SKM-1 treated with dmso at 0.1 percent for 144 hours (cell line): ENCODE measurements around the gene STRIP1.

Experiments
- DNase-seq: peaks from one replicate; lab custom pipeline; 2025; ENCODE audit not compliant: unreplicated experiment; lab: John Stamatoyannopoulos, UW

Gene STRIP1

GRCh38 chr1:110049801-110050601 lies 15.6 kb downstream of the STRIP1 start:
- DNase-seq, result no peak

- DNase-seq, result no peak
Measured at GRCh38 chr1:110050602-110051261, 16.3 kb downstream of the STRIP1 start.

DNA sequence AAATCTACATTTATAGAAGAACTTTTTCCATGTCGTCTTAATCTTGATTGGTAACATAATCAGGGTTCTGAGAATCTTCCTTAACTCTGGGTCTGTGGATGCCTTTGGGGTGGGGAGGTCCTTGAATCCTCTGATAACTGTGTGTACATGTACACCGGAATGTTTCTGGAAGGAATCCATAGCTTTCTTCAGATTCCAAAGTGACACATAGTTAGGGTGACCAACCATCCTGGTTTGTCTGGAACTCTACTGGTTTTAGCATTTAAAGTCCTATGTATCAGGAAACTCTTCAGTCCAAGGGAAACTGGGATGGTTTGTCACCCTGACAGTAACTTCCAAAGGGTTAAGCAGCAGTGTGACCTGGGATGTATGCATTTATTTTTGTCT lies 16.8 kb downstream of the STRIP1 start:
- DNase-seq, result no peak

- DNase-seq, result peak; percentile 57
Measured at GRCh38 chr1:110053552-110054428, 19.4 kb downstream of the STRIP1 start.

DNA sequence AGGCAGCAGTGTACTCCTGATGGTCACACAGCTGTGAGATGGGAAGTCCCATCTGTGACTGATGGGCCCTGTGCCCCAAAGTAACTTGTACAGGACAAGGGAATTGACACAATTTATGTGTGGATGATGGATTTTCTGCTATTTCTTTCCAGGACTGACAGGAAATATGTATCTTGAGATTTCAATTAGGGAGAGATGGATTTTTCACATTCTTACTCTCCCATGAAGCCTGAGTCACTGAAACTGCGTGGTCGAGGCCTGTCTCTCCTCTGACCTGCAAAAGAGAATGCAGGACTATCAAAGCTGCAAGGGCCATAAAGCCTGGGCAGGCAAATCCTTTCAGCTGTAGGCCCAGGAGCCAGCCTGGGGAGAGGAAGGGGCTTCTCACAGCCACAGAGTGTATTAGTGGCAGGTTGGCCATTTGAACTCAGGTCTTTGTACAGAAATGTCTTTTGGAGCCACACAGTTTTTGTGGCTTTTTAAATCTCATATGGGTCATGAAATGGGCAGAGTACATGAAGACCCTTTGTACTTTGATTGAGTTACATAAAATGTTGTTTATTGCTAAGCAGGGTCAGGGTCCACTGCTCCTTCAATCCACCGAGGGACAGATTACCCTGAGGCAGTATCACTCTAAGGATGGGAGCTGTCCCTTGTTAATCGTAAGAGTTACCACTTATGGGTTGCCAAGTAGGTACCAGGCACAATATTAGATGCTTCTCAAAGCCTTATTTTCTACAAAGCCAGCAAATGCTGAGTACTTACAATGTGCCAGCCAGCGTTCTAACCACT lies 21.3 kb downstream of the STRIP1 start:
- no peak for DNase-seq

DNA sequence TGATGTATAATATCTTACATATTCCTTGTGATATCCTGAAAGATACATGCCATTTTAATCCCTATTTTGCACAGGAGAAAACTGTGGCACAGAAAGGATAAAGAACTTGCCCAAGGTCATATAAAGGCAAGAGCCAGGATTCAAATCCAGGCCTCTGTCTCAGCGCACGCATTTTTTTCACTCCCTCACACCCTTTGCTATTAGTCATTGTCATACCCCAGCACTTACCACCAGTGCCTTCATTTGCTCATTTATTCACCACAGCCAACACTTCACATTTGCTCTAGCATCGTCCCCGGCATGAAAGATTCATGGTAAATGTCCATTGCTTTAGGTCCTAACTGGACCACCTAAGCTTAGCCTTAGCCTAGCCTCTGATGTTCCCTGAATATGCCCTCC lies 21.9 kb downstream of the STRIP1 start:
- DNase-seq, result no peak

DNA sequence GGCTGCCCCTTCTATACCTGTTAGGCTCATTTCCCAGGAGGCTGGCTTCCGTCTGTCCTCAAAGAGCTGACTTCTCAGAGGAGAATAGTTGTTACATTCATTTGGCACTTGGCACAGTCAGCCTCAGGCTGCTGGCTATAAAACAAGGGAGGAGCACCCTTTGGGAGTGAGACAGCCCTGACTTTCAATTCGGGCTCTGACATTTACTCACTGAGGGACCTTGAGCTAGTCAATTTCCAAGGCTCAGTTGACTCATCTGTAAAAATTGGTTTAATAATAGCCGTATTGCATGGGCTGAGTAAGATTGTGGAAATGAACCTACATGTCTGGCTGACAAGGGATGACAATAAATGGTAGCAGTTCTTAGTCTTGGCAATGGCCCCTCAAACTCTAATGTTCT lies 22.4 kb downstream of the STRIP1 start:
- no peak for DNase-seq

DNA sequence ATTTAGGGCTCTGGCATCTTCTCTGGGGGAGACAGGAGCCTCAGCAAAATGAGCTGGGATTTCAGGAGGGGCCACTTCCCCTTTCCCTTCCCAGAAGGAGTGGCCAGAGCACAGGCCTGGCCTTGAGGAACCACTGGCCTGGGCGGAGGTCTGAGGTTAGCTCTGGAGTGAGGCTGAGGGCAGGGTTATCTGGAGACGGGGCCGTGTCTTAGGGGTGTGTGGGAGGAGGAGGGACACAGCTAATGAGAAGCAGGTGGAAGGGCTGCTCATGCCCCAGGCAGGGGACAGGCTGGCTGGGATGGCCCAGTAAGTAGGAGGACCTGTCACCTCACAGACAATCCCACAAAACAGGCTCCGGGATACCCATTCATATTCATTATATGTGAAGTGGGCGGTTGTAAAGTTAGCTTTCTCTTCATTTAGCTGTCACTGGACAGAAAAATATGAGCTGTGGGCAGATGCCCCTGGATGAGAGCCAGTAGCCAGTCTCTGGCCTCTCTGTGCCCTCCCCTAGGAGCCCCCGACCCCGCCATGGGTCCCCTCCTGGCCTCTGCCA lies 23.6 kb downstream of the STRIP1 start:
- no peak for DNase-seq

DNA sequence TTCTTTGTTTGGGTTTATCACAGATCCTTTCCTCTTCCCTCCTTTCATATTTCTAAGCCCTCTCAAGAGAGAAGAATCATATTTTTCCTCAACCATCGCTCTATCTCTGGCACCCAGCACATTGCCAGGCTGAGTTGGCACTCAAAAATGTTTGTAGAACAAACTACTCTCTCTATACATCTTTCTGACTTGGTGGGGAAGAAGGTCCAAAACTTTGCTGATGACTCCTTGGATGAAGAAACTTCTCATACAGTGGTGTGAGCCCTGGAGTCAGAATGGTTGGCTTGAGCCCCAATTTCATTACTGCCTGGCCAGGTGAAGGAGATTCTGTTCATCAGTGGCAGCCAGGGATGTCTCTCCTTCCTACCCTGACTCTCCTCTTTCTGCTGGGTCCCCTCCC lies 24.2 kb downstream of the STRIP1 start:
- DNase-seq, result no peak

DNA sequence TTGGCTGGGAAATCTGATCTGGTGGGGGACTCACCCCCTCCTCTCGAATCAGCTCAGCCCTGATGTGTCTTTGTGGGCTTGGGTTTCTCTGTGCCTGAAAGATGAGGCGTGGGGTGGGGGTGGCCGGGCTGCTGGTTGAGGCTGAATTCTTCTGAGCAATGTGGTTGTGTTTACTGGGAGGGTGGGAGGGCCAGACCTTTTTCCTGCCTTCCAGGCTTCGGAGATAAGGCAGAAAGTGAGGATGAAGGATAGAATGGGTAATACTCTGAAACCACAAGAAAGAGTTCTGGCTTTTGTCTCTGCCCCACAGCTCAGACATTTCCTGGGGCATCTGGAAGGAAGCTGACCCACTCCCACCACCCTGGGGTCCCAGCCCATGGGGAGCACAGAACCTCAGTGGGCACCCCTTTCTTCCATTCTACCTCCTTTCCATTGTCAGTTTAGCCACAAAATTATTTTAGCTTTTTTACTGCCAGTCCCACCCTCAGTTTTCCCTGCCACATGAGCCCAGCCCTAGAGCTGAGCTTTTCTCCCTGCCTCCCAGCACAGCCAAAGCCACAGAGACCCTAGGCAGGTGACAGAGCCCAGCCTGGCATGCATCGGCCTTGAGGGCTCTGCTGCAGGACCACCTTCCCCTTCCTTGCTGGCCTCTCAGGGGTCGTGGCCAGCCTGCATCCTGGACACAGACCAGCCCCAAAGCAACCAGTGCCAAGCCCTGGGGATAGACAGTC lies 24.9 kb downstream of the STRIP1 start:
- DNase-seq, result no peak

DNA sequence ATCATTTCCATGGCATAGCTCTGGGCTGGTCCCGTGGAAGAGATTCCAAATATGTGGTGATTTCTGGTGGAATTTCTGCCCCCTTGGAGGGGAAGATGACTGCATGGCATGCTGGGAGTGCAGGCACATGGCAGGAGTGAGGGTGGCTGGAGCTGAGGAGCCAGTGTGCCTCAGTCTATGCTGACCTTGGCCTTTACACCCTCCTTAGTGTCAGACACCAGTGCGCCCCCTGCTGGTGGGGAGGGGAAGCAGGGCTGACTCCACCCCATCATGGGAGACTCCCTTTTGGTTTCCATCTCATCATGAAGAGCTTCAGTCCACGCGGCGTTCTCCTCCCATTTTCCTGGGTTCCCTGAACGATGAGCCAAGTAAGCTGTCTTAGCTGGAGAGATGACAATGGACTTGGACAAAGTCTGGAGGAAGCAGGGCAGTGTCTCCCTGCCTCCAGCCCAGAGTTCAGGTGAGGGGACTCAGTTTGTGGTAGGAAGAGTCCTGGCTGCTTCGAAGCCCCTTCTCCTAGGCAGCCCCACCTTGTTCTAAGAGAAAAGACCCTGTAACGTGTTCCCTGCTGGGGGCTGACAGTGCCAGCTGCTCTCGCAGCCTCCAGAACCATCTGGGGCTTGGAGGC lies 25.7 kb downstream of the STRIP1 start:
- peak; percentile 56 for DNase-seq

DNA sequence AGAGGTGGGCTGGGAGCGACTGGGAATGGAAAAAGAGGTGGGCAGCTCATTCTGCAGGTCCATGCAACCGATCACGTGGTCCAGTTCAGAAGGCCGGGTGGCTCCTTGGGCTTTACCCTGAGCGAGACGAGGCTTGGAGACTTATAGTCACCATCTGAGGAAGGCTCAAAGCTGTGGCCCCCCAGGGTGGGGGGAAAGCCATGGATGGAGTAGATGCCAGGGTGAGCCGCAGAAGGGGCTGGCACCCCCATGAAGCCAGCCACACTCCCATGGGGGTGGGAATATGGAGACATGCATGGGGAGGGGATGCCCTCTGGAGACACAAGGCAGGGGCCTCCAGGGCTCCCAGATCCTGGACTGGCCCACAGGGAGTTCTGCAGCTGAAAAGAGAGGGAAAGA lies 26.2 kb downstream of the STRIP1 start:
- DNase-seq, result no peak

DNA sequence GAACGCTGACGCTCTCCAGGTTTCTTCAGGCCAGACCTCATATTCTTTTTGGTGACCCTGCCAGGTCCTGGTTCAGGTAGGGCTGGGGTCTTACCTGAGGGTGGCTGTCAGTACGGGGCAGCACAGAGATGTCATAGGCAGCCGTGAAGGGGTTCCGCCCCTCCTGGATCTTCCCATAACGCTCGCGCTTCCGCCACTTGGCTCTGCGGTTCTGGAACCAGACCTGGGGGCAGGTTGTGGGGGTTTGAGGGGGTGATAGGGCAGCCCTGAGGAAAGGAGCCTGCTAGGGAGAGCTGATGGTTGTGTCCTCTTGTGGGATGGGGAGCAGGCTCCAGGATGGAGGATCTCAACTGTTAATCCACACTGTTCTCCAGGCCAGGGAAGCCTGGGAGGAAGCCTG lies 26.9 kb downstream of the STRIP1 start:
- no peak for DNase-seq

GRCh38 chr1:110062612-110063011 lies 28.2 kb downstream of the STRIP1 start:
- no peak for DNase-seq

DNA sequence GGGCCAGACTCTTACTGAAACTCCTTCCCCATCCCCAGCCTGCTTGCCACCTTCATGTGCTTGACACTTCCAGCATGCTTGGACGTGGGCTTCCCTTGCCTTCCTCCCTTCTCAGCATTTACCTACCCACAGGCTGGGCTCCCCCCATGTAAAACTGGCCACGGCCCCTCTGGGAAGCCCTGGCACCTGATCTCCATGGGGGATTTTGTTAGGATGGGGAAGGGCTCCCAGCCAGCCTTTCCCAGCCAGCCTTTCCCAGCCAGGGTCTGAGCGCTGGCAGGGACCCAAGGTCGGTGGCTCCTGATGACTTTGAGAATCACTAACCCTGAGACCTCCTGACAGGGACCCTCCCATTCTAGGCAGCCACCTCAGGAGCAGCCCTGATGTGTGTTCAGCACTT lies 29.4 kb downstream of the STRIP1 start:
- no peak for DNase-seq

- DNase-seq, result no peak
Measured at GRCh38 chr1:110064576-110065337, 30.3 kb downstream of the STRIP1 start.

- DNase-seq, result no peak
Measured at GRCh38 chr1:110065841-110066240, 31.4 kb downstream of the STRIP1 start.

GRCh38 chr1:110067479-110067892 lies 33.1 kb downstream of the STRIP1 start:
- DNase-seq, result no peak
